HG02763 (cell line): ENCODE data around the gene GADD45G.

ENCODE experiments used
- ATAC-seq: cut with Tn5 transposase; IDR thresholded peaks from one replicate; pipeline ENCODE4 v1.9.1; 2021; ENCODE audit warnings: mild to moderate bottlenecking, moderate library complexity; ENCODE audit not compliant: unreplicated experiment

Gene GADD45G

GRCh38 chr9:89648247-89649000, 43.6 kb downstream of the GADD45G start:
- no peak for ATAC-seq

- ATAC-seq = no peak
Measured at GRCh38 chr9:89649039-89649691, 44.4 kb downstream of the GADD45G start.

GRCh38 chr9:89654025-89654662, 49.3 kb downstream of the GADD45G start:
- ATAC-seq = no peak

GRCh38 chr9:89655056-89655989, 50.5 kb downstream of the GADD45G start:
- no peak for ATAC-seq
